ENCODE results near the gene TMEM219.

The TMEM219 gene

DNA sequence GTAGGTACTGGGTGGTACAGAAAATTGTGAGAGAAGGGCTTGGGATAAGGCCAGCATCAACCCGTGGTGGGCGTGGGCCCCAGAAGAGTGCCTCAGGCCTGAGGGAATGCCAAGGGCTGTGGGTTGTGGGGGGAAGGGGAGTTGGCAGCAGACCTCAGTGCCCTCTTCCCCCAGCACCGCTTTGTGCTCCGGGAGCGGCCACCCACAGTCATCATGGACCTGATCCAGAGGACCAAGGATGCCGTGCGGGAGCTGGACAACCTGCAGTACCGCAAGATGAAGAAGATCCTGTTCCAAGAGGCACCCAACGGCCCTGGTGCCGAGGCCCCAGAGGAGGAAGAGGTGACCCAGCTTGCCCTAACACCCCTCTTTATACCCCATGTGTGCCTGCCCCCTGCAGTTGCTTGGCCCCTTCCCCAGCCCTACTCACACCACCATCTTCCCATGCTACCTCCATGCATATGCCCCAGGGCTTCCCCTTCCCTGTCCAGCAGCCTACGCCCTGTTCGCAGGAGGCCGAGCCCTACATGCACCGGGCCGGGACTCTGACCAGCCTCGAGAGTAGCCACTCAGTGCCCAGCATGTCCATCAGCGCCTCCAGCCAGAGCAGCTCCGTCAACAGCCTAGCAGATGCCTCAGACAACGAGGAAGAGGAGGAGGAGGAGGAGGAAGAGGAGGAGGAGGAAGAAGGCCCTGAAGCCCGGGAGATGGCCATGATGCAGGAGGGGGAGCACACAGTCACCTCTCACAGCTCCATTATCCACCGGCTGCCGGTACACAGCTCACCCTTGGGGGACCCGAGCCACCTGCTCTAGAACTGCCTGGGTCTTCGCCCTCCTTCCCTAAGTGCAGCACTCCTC is 20.9 kb downstream of the TMEM219 start:
- no peak overlapping the region for H2BK120ac ChIP-seq (ENCODE audit: low read depth, low read length)
- peaks cover 5% of the 10 kb centered on the region for H3K79me1 ChIP-seq (ENCODE audit: low read depth, low read length)
- no peak overlapping the region for H2BK5ac ChIP-seq (ENCODE audit: low read length)
- H2AK5ac ChIP-seq (ENCODE audit: low read depth, low read length) = no peak overlapping the region
- H3K9ac ChIP-seq (ENCODE audit: low read depth, low read length, poor library complexity) = no peak overlapping the region
- H3K23ac ChIP-seq (ENCODE audit: low read depth, low read length, poor library complexity) = no peak overlapping the region
- no peak overlapping the region for H4K8ac ChIP-seq (ENCODE audit: low read depth, low read length)
- no peak overlapping the region for H2BK12ac ChIP-seq (ENCODE audit: low read length)
- no CpG with 5 or more reads among the region's 24 CpGs for WGBS, 2 donors (ENCODE audit: extremely low coverage in 2 of 2, insufficient read length in 2 of 2, insufficient replicate concordance in 1 of 2)
- H3K9me3 ChIP-seq (replicated peaks in 1 of 2; ENCODE audit: control insufficient read depth in 2 of 2, insufficient read depth in 1 of 2, low read depth in 1 of 2, low read length in 2 of 2) = no peaks in the 10 kb centered on the region
- H3K4me3 ChIP-seq (ENCODE audit: low read length in 2 of 2) = no peak overlapping the region
- H3K27me3 ChIP-seq (ENCODE audit: control insufficient read depth in 3 of 3, insufficient read depth in 3 of 3, low read depth in 1 of 3, low read length in 3 of 3) = no peaks in the 10 kb centered on the region
- H3K27ac ChIP-seq (replicated peaks; ENCODE audit: low read length) = no peak overlapping the region
- no peaks in the 10 kb centered on the region for H3K4me1 ChIP-seq (ENCODE audit: control insufficient read depth in 2 of 2, insufficient read depth in 1 of 2, low read depth in 1 of 2, low read length in 2 of 2)
- no peak overlapping the region for H2BK15ac ChIP-seq (ENCODE audit: low read length)
- H3K14ac ChIP-seq (ENCODE audit: low read length) = no peak overlapping the region
- no peak overlapping the region for H2AFZ ChIP-seq (ENCODE audit: low read length)
- H3K36me3 ChIP-seq (replicated peaks in 1 of 2; ENCODE audit: control insufficient read depth in 2 of 2, insufficient read depth in 2 of 2, low read length in 2 of 2) = peaks cover 79 to 100% of the 10 kb centered on the region in 2 donors
- no peak overlapping the region for H4K91ac ChIP-seq (ENCODE audit: low read depth, low read length, poor library complexity)
- no peak overlapping the region for H3K4ac ChIP-seq (ENCODE audit: low read length)
- no peak overlapping the region for H3K4me2 ChIP-seq (ENCODE audit: insufficient read depth, low read length, poor library complexity, severe bottlenecking)
- H3K18ac ChIP-seq (ENCODE audit: low read length) = no peak overlapping the region
- no peak for DNase-seq (ENCODE audit: low spot score)

DNA sequence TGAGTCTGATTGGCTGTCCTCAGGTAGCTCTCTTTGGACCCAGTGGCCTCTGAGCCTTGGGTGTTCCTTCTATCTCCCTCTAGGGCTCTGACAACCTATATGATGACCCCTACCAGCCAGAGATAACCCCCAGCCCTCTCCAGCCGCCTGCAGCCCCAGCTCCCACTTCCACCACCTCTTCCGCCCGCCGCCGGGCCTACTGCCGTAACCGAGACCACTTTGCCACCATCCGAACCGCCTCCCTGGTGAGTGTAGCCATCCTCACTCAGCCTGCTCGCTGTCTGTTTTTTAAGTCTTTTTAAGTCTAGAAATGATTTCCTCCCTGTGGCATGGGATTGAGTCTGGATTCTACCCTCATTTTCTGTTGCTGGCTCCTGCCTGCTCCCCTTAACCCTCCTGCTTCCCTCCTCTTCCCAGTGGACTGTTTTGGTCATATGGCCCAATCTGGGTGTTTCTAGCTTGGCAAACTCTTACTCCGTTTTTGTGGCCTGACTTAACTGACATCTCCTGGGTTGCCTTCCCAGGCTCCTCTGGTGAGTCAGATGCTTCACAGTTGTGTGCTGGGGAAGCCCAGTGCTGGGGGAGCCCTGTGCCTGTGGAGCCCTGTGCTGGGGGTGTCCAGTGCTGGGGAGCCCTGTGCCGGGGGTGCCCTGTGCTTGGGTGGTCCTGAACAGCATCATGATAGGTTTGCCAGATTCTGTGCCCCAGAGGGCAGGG is 21.7 kb downstream of the TMEM219 start:
- Histone ChIP-seq H2AK5ac (ENCODE audit: low read depth, low read length) (no peak overlapping the region), H2BK12ac (ENCODE audit: low read length) (no peak overlapping the region), H3K27me3 (ENCODE audit: control insufficient read depth in 3 of 3, insufficient read depth in 3 of 3, low read depth in 1 of 3, low read length in 3 of 3) (no peaks in the 10 kb centered on the region), H3K27ac (replicated peaks; ENCODE audit: low read length) (no peak overlapping the region), H3K4me3 (ENCODE audit: low read length in 2 of 2) (no peak overlapping the region), H3K14ac (ENCODE audit: low read length) (no peak overlapping the region), H3K9ac (ENCODE audit: low read depth, low read length, poor library complexity) (no peak overlapping the region), H3K9me3 (replicated peaks in 1 of 2; ENCODE audit: control insufficient read depth in 2 of 2, insufficient read depth in 1 of 2, low read depth in 1 of 2, low read length in 2 of 2) (no peaks in the 10 kb centered on the region), H3K4me2 (ENCODE audit: insufficient read depth, low read length, poor library complexity, severe bottlenecking) (no peak overlapping the region), H2AFZ (ENCODE audit: low read length) (no peak overlapping the region), H4K8ac (ENCODE audit: low read depth, low read length) (no peak overlapping the region), H3K23ac (ENCODE audit: low read depth, low read length, poor library complexity) (no peak overlapping the region), H3K4ac (ENCODE audit: low read length) (no peak overlapping the region), H2BK120ac (ENCODE audit: low read depth, low read length) (no peak overlapping the region), H4K91ac (ENCODE audit: low read depth, low read length, poor library complexity) (no peak overlapping the region), H2BK15ac (ENCODE audit: low read length) (no peak overlapping the region), H3K18ac (ENCODE audit: low read length) (no peak overlapping the region), H3K36me3 (replicated peaks in 1 of 2; ENCODE audit: control insufficient read depth in 2 of 2, insufficient read depth in 2 of 2, low read length in 2 of 2) (peaks cover 75 to 100% of the 10 kb centered on the region in 2 donors), H3K79me1 (ENCODE audit: low read depth, low read length) (peaks cover 2% of the 10 kb centered on the region), H2BK5ac (ENCODE audit: low read length) (no peak overlapping the region), H3K4me1 (ENCODE audit: control insufficient read depth in 2 of 2, insufficient read depth in 1 of 2, low read depth in 1 of 2, low read length in 2 of 2) (no peaks in the 10 kb centered on the region)
- WGBS, 2 donors (ENCODE audit: extremely low coverage in 2 of 2, insufficient read length in 2 of 2, insufficient replicate concordance in 1 of 2) = no CpG with 5 or more reads among the region's 12 CpGs
- DNase-seq (ENCODE audit: low spot score) = no peak

DNA sequence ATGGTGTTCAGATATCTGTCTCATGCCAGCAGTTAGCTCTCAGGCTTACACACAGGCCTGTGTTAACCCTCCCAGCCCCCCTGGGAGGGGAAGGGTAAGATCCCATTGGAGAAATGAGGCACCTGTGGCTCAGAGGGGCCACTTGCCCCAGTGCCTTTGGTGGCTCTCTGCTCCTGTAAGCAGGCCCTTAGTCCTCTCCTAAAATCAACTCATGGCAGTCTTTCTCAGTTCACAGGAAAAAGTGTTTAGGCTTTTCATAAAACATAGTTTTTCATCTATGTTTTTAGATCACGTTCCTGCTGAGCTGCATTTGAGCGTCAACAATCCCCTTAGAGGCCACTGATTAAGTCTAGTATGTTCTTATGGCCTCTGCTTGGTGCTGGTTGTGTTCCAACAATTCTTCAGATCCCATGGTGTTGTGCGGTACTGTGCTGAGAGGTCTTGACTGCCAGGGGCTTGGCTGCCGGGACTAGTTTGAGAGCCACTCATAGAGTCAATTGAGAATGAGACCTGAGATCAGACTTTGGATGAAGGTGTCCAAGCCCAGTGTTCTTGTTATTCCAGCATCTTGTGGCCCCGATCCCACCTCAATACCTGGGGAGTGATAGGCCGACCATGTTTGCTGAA is 22.4 kb downstream of the TMEM219 start:
- Histone ChIP-seq H2BK12ac (ENCODE audit: low read length) (no peak overlapping the region), H2AFZ (ENCODE audit: low read length) (no peak overlapping the region), H3K36me3 (replicated peaks in 1 of 2; ENCODE audit: control insufficient read depth in 2 of 2, insufficient read depth in 2 of 2, low read length in 2 of 2) (peaks cover 73 to 100% of the 10 kb centered on the region in 2 donors), H3K4ac (ENCODE audit: low read length) (no peak overlapping the region), H3K79me1 (ENCODE audit: low read depth, low read length) (peaks cover 2% of the 10 kb centered on the region), H3K14ac (ENCODE audit: low read length) (no peak overlapping the region), H3K4me2 (ENCODE audit: insufficient read depth, low read length, poor library complexity, severe bottlenecking) (no peak overlapping the region), H3K18ac (ENCODE audit: low read length) (no peak overlapping the region), H3K27me3 (ENCODE audit: control insufficient read depth in 3 of 3, insufficient read depth in 3 of 3, low read depth in 1 of 3, low read length in 3 of 3) (no peaks in the 10 kb centered on the region), H3K23ac (ENCODE audit: low read depth, low read length, poor library complexity) (no peak overlapping the region), H2BK15ac (ENCODE audit: low read length) (no peak overlapping the region), H4K8ac (ENCODE audit: low read depth, low read length) (no peak overlapping the region), H3K4me1 (ENCODE audit: control insufficient read depth in 2 of 2, insufficient read depth in 1 of 2, low read depth in 1 of 2, low read length in 2 of 2) (no peaks in the 10 kb centered on the region), H3K4me3 (ENCODE audit: low read length in 2 of 2) (no peak overlapping the region), H2AK5ac (ENCODE audit: low read depth, low read length) (no peak overlapping the region), H2BK120ac (ENCODE audit: low read depth, low read length) (no peak overlapping the region), H4K91ac (ENCODE audit: low read depth, low read length, poor library complexity) (no peak overlapping the region), H3K27ac (replicated peaks; ENCODE audit: low read length) (no peak overlapping the region), H2BK5ac (ENCODE audit: low read length) (no peak overlapping the region), H3K9me3 (replicated peaks in 1 of 2; ENCODE audit: control insufficient read depth in 2 of 2, insufficient read depth in 1 of 2, low read depth in 1 of 2, low read length in 2 of 2) (no peaks in the 10 kb centered on the region), H3K9ac (ENCODE audit: low read depth, low read length, poor library complexity) (no peak overlapping the region)
- DNase-seq (ENCODE audit: low spot score) = no peak
- WGBS, 2 donors (ENCODE audit: extremely low coverage in 2 of 2, insufficient read length in 2 of 2, insufficient replicate concordance in 1 of 2) = no CpG with 5 or more reads among the region's 6 CpGs

DNA sequence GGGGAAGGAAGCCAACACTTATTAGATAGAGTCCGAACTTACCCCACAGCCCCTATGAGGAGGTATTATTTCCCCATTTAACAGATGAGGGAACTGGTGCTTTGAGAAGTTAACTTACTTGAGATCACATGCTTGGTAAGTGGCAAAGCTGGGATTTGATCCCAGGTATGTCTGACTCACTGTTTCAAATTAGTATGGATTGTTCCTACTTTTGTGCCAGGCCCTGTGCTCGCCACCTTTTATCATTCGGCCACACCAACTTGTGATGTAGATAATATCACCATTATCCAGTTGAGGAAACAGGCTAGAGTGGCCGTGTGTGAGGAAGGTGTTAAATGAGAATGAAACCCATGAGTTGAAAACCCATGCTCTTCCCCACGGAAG is 22.9 kb downstream of the TMEM219 start:
- peaks cover 77 to 100% of the 10 kb centered on the region in 2 donors for H3K36me3 ChIP-seq (replicated peaks in 1 of 2; ENCODE audit: control insufficient read depth in 2 of 2, insufficient read depth in 2 of 2, low read length in 2 of 2)
- no peak overlapping the region for H2BK120ac ChIP-seq (ENCODE audit: low read depth, low read length)
- no peaks in the 10 kb centered on the region for H3K9me3 ChIP-seq (replicated peaks in 1 of 2; ENCODE audit: control insufficient read depth in 2 of 2, insufficient read depth in 1 of 2, low read depth in 1 of 2, low read length in 2 of 2)
- no peak overlapping the region for H2BK5ac ChIP-seq (ENCODE audit: low read length)
- no peak overlapping the region for H3K9ac ChIP-seq (ENCODE audit: low read depth, low read length, poor library complexity)
- WGBS, 2 donors (ENCODE audit: extremely low coverage in 2 of 2, insufficient read length in 2 of 2, insufficient replicate concordance in 1 of 2) = no CpG with 5 or more reads among the region's 5 CpGs
- no peak overlapping the region for H3K18ac ChIP-seq (ENCODE audit: low read length)
- no peak for DNase-seq (ENCODE audit: low spot score)
- no peak overlapping the region for H3K14ac ChIP-seq (ENCODE audit: low read length)
- H2BK15ac ChIP-seq (ENCODE audit: low read length) = no peak overlapping the region
- no peaks in the 10 kb centered on the region for H3K4me1 ChIP-seq (ENCODE audit: control insufficient read depth in 2 of 2, insufficient read depth in 1 of 2, low read depth in 1 of 2, low read length in 2 of 2)
- H3K4me3 ChIP-seq (ENCODE audit: low read length in 2 of 2) = no peak overlapping the region
- no peak overlapping the region for H3K23ac ChIP-seq (ENCODE audit: low read depth, low read length, poor library complexity)
- no peak overlapping the region for H4K91ac ChIP-seq (ENCODE audit: low read depth, low read length, poor library complexity)
- H3K79me1 ChIP-seq (ENCODE audit: low read depth, low read length) = peaks cover 2% of the 10 kb centered on the region
- no peak overlapping the region for H2AK5ac ChIP-seq (ENCODE audit: low read depth, low read length)
- no peak overlapping the region for H2BK12ac ChIP-seq (ENCODE audit: low read length)
- H3K4me2 ChIP-seq (ENCODE audit: insufficient read depth, low read length, poor library complexity, severe bottlenecking) = no peak overlapping the region
- no peak overlapping the region for H4K8ac ChIP-seq (ENCODE audit: low read depth, low read length)
- H3K4ac ChIP-seq (ENCODE audit: low read length) = no peak overlapping the region
- no peaks in the 10 kb centered on the region for H3K27me3 ChIP-seq (ENCODE audit: control insufficient read depth in 3 of 3, insufficient read depth in 3 of 3, low read depth in 1 of 3, low read length in 3 of 3)
- H2AFZ ChIP-seq (ENCODE audit: low read length) = no peak overlapping the region
- H3K27ac ChIP-seq (replicated peaks; ENCODE audit: low read length) = no peak overlapping the region
